AG04449 (cell line): ENCODE measurements around the gene ZNF436.
A peak's percentile ranks its signal among the peaks of the same experiment; 100 is the strongest.

Experiments
- CTCF ChIA-PET: fragments of 350-600 bp; formaldehyde crosslinking; extraction: SDS; loops from one replicate; lab custom pipeline; 2021; ENCODE audit warnings: antibody characterized with exemption; lab: Yijun Ruan, JAX
- POLR2A ChIA-PET: fragments of 400-600, 350-600 bp; formaldehyde crosslinking; extraction: SDS; loops from one replicate; lab custom pipeline; 2020; ENCODE audit warnings: antibody characterized with exemption, inconsistent platforms; lab: Yijun Ruan, JAX
- DNase-seq: peaks from one replicate; pipeline ENCODE4 v3.0.0-alpha.2; 2010; ENCODE audit warnings: low read depth, low spot score
- H3K4me3 ChIP-seq: 2 replicates; pipeline ENCODE4 v1.5.1; 2011; ENCODE audit warnings: low read depth, mild to moderate bottlenecking, control low read depth, low read length
- TF ChIP-seq, protein P1 (sequence below): IDR thresholded peaks from one replicate; pipeline ENCODE4 v1.5.1; 2011; ENCODE audit warnings: mild to moderate bottlenecking, moderate library complexity, low read length, control low read depth, inconsistent platforms; ENCODE audit not compliant: insufficient read depth; ENCODE audit errors: missing control alignments

The ZNF436 gene

DNA sequence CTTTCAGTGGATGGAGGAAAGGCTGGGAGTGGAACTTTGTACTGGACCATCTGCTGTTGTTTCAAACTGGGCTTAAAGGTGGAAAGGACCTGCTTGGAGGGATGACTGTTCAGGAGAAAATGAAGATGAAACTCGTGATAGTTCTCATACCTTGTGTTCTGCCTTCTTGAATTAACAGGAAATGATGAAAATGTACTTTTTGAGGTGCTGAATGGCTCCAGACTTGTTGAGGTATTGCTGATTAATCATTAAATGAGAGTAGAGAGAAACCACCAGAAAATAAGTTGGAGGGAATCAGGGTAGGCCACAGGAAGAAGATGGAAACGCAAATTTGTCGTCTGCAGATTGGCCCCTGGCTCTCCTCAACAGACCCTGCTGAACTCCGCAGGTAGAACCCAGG lies 26.2 kb upstream of the ZNF436 start:
- H3K4me3 ChIP-seq, result no peak overlapping the region
- ChIA-PET POLR2A (interaction anchor here (0.6 to 2.8 kb wide), 3 partner anchors 8 to 49 kb away, joined by 4 to 17 read pairs (median 12); partner anchors contain the start of gene ZNF436), CTCF (interaction anchor here (1.4 to 3.1 kb wide), 2 partner anchors 8 to 26 kb away, joined by 4 to 39 read pairs; partner anchors contain the start of gene ZNF436)
- TF ChIP-seq, protein P1, sequence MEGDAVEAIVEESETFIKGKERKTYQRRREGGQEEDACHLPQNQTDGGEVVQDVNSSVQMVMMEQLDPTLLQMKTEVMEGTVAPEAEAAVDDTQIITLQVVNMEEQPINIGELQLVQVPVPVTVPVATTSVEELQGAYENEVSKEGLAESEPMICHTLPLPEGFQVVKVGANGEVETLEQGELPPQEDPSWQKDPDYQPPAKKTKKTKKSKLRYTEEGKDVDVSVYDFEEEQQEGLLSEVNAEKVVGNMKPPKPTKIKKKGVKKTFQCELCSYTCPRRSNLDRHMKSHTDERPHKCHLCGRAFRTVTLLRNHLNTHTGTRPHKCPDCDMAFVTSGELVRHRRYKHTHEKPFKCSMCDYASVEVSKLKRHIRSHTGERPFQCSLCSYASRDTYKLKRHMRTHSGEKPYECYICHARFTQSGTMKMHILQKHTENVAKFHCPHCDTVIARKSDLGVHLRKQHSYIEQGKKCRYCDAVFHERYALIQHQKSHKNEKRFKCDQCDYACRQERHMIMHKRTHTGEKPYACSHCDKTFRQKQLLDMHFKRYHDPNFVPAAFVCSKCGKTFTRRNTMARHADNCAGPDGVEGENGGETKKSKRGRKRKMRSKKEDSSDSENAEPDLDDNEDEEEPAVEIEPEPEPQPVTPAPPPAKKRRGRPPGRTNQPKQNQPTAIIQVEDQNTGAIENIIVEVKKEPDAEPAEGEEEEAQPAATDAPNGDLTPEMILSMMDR, result no peak
- no peak for DNase-seq

DNA sequence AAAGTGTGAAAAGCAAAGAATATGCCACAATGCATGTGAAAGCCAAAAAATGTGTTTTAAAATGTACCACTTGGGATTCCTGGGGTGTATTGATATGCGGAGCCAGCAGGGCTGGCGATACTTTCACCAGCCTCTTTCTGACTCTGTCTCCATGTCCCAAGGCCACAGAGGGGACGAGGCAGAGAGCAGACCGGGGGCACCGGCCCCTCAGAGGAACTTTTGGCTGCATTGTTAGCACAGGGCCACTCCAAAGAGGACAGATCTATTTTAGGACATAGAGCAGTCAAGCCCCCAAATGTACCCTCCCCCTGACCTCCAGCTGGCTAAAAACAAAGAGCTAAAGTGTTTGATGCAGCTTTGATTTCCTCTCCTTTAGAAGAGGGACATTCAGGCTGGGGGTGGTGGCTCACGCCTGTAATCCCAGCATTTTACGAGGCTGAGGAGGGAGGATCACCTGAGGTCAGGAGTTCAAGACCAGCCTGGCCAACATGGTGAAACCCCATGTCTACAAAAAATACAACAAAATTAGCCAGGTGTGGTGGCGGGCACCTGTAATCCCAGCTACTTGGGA lies 25.6 kb upstream of the ZNF436 start:
- CTCF ChIA-PET, result interaction anchor here (0.9 to 3.1 kb wide), 6 partner anchors 9 to 243 kb away, joined by 3 to 39 read pairs (median 5); partner anchors contain the start of gene ZNF436
- no peak overlapping the region for H3K4me3 ChIP-seq
- TF ChIP-seq, protein P1, result no peak
- DNase-seq, result no peak
- POLR2A ChIA-PET, result interaction anchor here (0.6 to 2.8 kb wide), 6 partner anchors 8 to 51 kb away, joined by 3 to 17 read pairs (median 10); partner anchors contain the start of genes HNRNPR and ZNF436

DNA sequence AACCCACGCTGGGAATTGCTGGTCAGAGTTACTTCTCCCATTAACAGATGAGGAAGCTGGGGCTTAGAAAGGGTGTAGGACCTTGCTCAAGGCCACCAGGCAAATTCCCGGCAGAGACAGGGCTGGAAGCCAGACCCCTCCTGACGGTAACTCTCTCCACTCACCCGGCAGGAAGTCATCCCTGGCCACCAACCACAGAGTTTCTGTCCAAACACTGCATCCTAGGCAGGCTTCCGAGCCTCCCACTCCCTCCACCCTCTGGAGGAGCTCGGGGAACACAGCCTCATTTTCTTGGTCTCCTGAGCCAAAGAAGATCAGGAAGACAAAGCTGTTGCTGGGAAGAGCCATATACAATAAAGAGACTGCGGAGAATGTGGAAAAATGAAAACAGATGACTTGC lies 25.0 kb upstream of the ZNF436 start:
- DNase-seq, result peak; percentile 42
- POLR2A ChIA-PET, result interaction anchor here (0.7 to 2.8 kb wide), 5 partner anchors 9 to 50 kb away, joined by 3 to 17 read pairs (median 11); partner anchors contain the start of genes HNRNPR and ZNF436
- CTCF ChIA-PET, result interaction anchor here (0.9 to 3.1 kb wide), 7 partner anchors 8 to 244 kb away, joined by 3 to 39 read pairs (median 4); partner anchors contain the start of gene ZNF436
- no peak overlapping the region for H3K4me3 ChIP-seq
- TF ChIP-seq, protein P1, result peak; percentile 4

DNA sequence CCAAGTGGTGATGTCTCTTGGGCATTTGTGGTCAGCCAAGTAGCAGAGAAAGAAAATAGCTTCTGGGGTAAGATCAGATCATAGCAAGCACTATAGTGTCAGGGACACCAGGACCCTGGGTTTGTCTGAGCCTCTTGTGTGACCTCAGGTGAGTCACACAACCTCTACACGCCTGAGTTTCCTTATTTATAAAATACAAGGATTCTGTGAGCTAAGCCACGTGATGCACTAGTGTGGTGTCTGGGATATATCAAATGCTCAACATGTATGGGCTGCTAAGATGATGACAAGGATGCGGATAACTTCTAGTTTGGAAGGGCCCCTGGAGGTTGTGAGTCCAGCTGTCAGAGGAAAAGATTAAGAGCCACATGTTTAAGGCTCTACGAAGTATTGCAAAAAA lies 24.5 kb upstream of the ZNF436 start:
- H3K4me3 ChIP-seq, result no peak overlapping the region
- ChIA-PET POLR2A (interaction anchor here (1.8 to 2.8 kb wide), 4 partner anchors 9 to 50 kb away, joined by 9 to 17 read pairs (median 12); partner anchors contain the start of genes HNRNPR and ZNF436), CTCF (interaction anchor here (1.0 to 3.1 kb wide), 6 partner anchors 8 to 244 kb away, joined by 3 to 39 read pairs (median 4); partner anchors contain the start of gene ZNF436)
- peak; percentile 34 for DNase-seq
- TF ChIP-seq, protein P1, result no peak

DNA sequence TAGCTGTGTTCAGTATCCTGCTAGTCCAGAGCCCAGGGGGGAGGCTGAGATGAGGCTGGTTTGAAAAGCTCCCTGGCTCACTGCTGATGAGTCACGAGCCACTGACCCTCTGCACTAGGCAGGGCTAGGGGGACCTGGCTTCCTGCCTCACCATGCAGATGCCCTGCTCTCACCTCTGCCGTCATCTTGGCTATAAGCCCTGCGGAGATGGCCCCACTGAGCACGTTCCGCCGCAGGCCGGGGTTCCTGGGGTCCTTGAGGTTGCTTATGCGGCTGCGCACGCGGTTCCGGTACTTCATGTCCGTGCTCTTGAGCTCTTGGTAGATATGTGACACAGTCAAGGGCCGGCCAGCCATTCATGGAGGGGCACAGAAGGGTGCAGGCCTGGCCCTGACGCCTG lies 24.1 kb upstream of the ZNF436 start:
- POLR2A ChIA-PET, result interaction anchor here (1.8 to 2.8 kb wide), 4 partner anchors 8 to 49 kb away, joined by 9 to 17 read pairs (median 12); partner anchors contain the start of genes HNRNPR and ZNF436

More for the DNA sequence above, 24.1 kb upstream of the ZNF436 start:
- DNase-seq, result no peak
- H3K4me3 ChIP-seq, result no peak overlapping the region
- CTCF ChIA-PET, result interaction anchor here (1.0 to 3.1 kb wide), 6 partner anchors 9 to 244 kb away, joined by 3 to 39 read pairs (median 4); partner anchors contain the start of gene ZNF436
- TF ChIP-seq, protein P1, result no peak
